K562 treated with DMSO at 1 percent for 24 hours (cell line): ENCODE measurements around the gene GP2. TPM values are rescaled to one million over a fixed set of nuclear protein-coding genes. Genes with fewer than 3 reads are reported as not detected.

Experiments used
- total RNA-seq: library from RNA; unstranded; fragments of 300-600 nt; gene quantifications from 2 replicates; pipeline ENCODE4 v1.2.3, GENCODE V29; 2022; ENCODE audit warnings: low read depth; ENCODE audit not compliant: insufficient read depth

The GP2 gene
- total RNA-seq, result not detected in 2 replicates

DNA sequence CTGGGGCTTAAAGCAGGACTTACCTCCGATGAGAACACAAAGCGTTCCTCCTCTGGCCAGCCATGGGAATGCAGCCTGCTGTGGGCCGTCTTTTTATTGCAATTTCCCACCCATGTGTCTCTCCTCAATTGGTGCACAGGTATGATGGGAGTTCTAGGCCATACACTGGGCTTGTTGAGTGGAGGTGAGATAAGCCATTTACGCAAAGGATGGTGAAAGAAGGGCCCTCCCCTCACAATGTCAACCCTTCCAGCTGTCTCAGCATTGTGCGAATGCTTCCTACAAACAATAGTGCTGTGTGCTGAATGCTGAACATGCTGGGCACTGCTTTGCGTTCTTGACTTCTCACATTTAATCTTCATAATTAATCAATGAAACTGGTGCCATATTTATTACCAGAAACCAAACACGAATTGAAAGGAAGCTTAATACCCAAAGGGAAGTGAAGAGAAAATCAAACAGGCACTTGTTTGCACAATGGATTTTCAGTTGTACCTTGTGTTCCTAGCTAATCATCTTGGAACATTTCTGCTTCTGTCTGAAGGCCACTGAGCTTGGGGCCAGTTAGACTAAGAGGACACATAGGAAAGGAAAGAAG is at the start of gene GP2:
Gene GP2, minus strand, starts transcription at position 70 of the 598 bp plus-strand sequence. CDS start 1,082 bp downstream, outside the sequence.

DNA sequence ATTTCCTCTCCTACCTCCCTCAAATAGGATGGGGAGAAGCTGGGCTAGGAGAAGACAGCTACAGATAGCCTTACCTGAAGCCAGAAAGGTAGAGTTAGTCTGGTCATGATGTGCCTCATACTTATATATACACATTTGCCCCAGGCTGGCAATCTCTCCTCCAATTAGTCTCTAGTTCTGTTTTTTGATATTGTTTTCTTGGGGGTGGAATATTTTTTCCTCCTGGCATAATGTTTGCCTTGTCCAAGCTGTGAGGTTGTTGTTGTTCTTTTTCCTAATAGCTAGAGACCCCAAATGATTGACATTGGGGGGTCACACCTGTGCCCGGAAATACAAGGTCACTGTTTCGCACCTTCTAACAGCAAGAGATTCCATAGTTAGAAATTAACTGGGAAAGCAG is 25.3 kb upstream of the GP2 start, which contains the start of gene UMOD:
Gene UMOD, minus strand, starts transcription at position 101 of the 400 bp plus-strand sequence. CDS start 1,978 bp downstream, outside the sequence.

Other genes with a start within 250 kb of the GP2 start
- gene UMOD, start 25.2 kb upstream of the GP2 start, total RNA-seq, result not detected in 2 replicates
- gene PDILT, start 77.2 kb upstream of the GP2 start, total RNA-seq, result not detected in 2 replicates
- gene ACSM5, start 82.0 kb upstream of the GP2 start, total RNA-seq, result 0.80 and 1.1 TPM in 2 replicates
- gene ACSM2A, start 124.0 kb upstream of the GP2 start, total RNA-seq, result not detected in 2 replicates
- 1.6 and 2.0 TPM in 2 replicates for gene ACSM2B, start 248.9 kb upstream of the GP2 start, total RNA-seq